GM12878 (cell line): ENCODE data around the gene CFAP52.
"Not testable (repeated sequence)": the region's sequence is repeated elsewhere in the genome, so short reads cannot be mapped to it uniquely, and the experiment has no call there.

Source experiments
- CEBPB ChIP-seq, 2 experiments: fragments of 150-350 bp in 1 of 2; IDR thresholded peaks; 2 replicates each; pipeline ENCODE4 v1.6.1; 2012 to 2014; ENCODE audit warnings: low read depth in 2 of 2, low read length in 2 of 2, borderline replicate concordance in 1 of 2, inconsistent platforms in 1 of 2
- CHD4 ChIP-seq: fragments of 200-600 bp; sonication (generic); IDR thresholded peaks from 2 replicates; pipeline ENCODE4 v1.6.1; 2016; ENCODE audit warnings: mild to moderate bottlenecking
- EP300 ChIP-seq, 2 experiments: fragments of 150-350 bp in 1 of 2; IDR thresholded peaks; 2 replicates each; pipeline ENCODE4 v1.6.1; 2011 to 2012; ENCODE audit warnings: low read depth in 2 of 2, low read length in 2 of 2, borderline replicate concordance in 1 of 2, improper control_type of control experiment in 1 of 2, inconsistent platforms in 1 of 2; ENCODE audit not compliant: control insufficient read depth in 1 of 2
- FOXM1 ChIP-seq: IDR thresholded peaks from 2 replicates; pipeline ENCODE4 v1.6.1; 2012; ENCODE audit warnings: low read depth, mild to moderate bottlenecking, inconsistent platforms, low read length, moderate library complexity
- POLR2A ChIP-seq: IDR thresholded peaks from 2 replicates; pipeline ENCODE4 v1.6.1; 2011; ENCODE audit warnings: low read depth, mild to moderate bottlenecking, low read length
- RAD51 ChIP-seq: fragments of 450-650 bp; IDR thresholded peaks from 2 replicates; pipeline ENCODE4 v1.6.1; 2016; ENCODE audit warnings: moderate library complexity, mild to moderate bottlenecking, inconsistent platforms
- TAF1 ChIP-seq: IDR thresholded peaks from 2 replicates; pipeline ENCODE4 v1.6.1; 2011; ENCODE audit warnings: mild to moderate bottlenecking, low read depth, low read length, borderline replicate concordance
- ZNF274 ChIP-seq: IDR thresholded peaks from one replicate; pipeline ENCODE4 v1.8.0; 2011; ENCODE audit not compliant: insufficient read length, insufficient read depth

DNA sequence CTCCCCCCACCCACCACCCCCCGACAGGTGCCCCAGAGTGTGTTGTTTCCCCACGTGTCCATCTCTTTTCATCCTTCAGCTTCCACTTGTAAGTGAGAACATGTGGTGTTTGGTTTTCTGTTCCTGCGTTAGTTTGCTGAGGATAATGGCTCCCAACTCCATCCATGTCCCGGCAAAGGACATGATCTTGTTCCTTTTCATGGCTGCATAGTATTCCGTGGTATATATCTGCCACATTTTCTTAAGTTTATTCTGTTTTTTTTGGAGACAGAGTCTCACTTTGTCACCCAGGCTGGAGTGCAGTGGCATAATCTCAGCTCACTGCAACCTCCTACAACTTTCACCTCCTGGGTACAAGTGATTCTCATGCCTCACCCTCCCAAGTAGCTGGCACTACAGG is 63.9 kb downstream of the CFAP52 start:
- TF ChIP-seq RAD51; ZNF274; POLR2A; CHD4; EP300 (IDR thresholded peaks at IDR 0.05; ENCODE audit: borderline replicate concordance in 1 of 2, control insufficient read depth in 1 of 2, low read depth in 2 of 2, low read length in 2 of 2); FOXM1; TAF1; CEBPB (IDR thresholded peaks at IDR 0.05; ENCODE audit: borderline replicate concordance in 1 of 2, low read depth in 2 of 2, low read length in 2 of 2): not testable (repeated sequence)
